Measurements from ENCODE around the gene RHOT2. TPM values are rescaled to one million over a fixed set of nuclear protein-coding genes. Genes with fewer than 3 reads are reported as not detected.

RHOT2 gene
- total and polyA plus RNA-seq, 9 of the 15 experiments (the other 6 are each of a cell fraction or from before 2014, with no cell fraction given), result 5.0 to 373 (median 112) TPM

GRCh38 chr16:674968-675883, 7.3 kb downstream of the RHOT2 start, which contains the start of gene RHBDL1:
RHBDL1 (plus strand) TSS chr16:675671; CDS start chr16:675791, 120 bp downstream.
- H3K27ac ChIP-seq (ENCODE audit: extremely low read depth, low read depth, low read length), result peak within 1 kb of the TSS; percentile 72
- peaks cover 22 to 96% of the 10 kb centered on the region in 2 experiments for H3K4me1 ChIP-seq (replicated peaks in 1 of 2; ENCODE audit: control insufficient read depth in 2 of 2, insufficient read depth in 2 of 2, low read length in 2 of 2)
- intact Hi-C loops (cut with micrococcal nuclease), result loop anchor here (5.0 kb wide), 1 partner anchor 38 kb away; the partner anchor contains the start of gene METTL26
- FAIRE-seq, result peak; percentile 88
- peak; percentile 66 for ATAC-seq
- peak within 1 kb of the TSS; percentile 32 to 93; a peak in 3 of 4 replicates for H3K9ac ChIP-seq (ENCODE audit: insufficient read depth in 1 of 2, low read depth in 2 of 2, low read length in 2 of 2)
- CTCF ChIA-PET (ENCODE audit: low intra/inter-chr PET ratio), result no interaction called here
- H3K27me3 ChIP-seq (ENCODE audit: control insufficient read depth in 2 of 2, insufficient read depth in 2 of 2, low read length in 2 of 2), result no peaks in the 10 kb centered on the region
- peaks cover 50% of the 10 kb centered on the region for H3K36me3 ChIP-seq (ENCODE audit: control insufficient read depth, insufficient read depth, low read length)
- in situ Hi-C loops (cut with MboI), result loop anchor here (10.0 kb wide), 1 partner anchor 280 kb away; the partner anchor contains the start of gene NME4
- peak within 1 kb of the TSS; percentile 79 for H3K4me2 ChIP-seq (ENCODE audit: insufficient read depth, low read length)
- peaks cover 8% of the 10 kb centered on the region for H3K79me2 ChIP-seq (ENCODE audit: control insufficient read depth, insufficient read depth, low read length)
- H3K4me3 ChIP-seq, result peak within 1 kb of the TSS; percentile 52
- no TSS peak for BruUV-seq (replicated peaks)
- no peaks in the 10 kb centered on the region for H3K9me3 ChIP-seq (replicated peaks; ENCODE audit: control insufficient read depth, insufficient read depth, low read depth, low read length)
- H4K20me1 ChIP-seq (replicated peaks; ENCODE audit: control insufficient read depth, insufficient read depth, low read length), result 0 out of 2 replicates have a peak, but pooled peaks cover 4% of the 10 kb centered on the region
- 3% methylated on average over 36 of the region's 73 CpGs for WGBS (ENCODE audit: insufficient coverage, low coverage, missing lambda C conversion rate)
- H2AFZ ChIP-seq (ENCODE audit: low read depth, low read length), result peak within 1 kb of the TSS; percentile 86
- H3K9me1 ChIP-seq (ENCODE audit: control insufficient read depth, insufficient read depth, low read length), result no peaks in the 10 kb centered on the region
- peak; percentile 53 to 90 (median 68) for DNase-seq (ENCODE audit: extremely low read depth in 1 of 4, low spot score in 3 of 4)
- POLR2A ChIA-PET, result interaction anchor here (0.5 to 1.7 kb wide), 7 partner anchors 9 to 305 kb away, joined by 3 to 6 read pairs (median 4); partner anchors contain the start of genes JMJD8 and MRPL28
- TF ChIP-seq FIP1L1 (IDR thresholded peaks at IDR 0.05; ENCODE audit: low read depth, low read length, poor library complexity, severe bottlenecking) (peak; percentile 63), RNF219 (CRISPR knock-in tag; IDR thresholded peaks at IDR 0.05) (no peak), CBX1 (IDR thresholded peaks at IDR 0.05; ENCODE audit: low read depth) (peak; percentile 89; the same call in 1 of the 2 replicates), ILK (tag; IDR thresholded peaks at IDR 0.05; ENCODE audit: borderline replicate concordance, low read depth) (no peak), PCBP2 (IDR thresholded peaks at IDR 0.05; ENCODE audit: low read depth, low read length, poor library complexity, severe bottlenecking) (no peak), ZNF584 (CRISPR knock-in tag; IDR thresholded peaks at IDR 0.05; ENCODE audit: low read depth) (no peak), ZNF644 (tag; IDR thresholded peaks at IDR 0.05; ENCODE audit: low read depth) (no peak), ETV1 (tag; conservative IDR thresholded peaks at IDR 0.05; ENCODE audit: low read depth) (peak; percentile 21; the same call in 1 of the 2 replicates), HMGN3 (IDR thresholded peaks at IDR 0.05; ENCODE audit: borderline replicate concordance, extremely low read depth, insufficient read length, low read depth, low read length) (peak; percentile 83), NCOA1 (IDR thresholded peaks at IDR 0.05; ENCODE audit: low read depth) (0 out of 2 replicates have a peak, but pooled peaks have one; percentile 42), PPARD (CRISPR knock-in tag; IDR thresholded peaks at IDR 0.05) (no peak), NBN (IDR thresholded peaks at IDR 0.05; ENCODE audit: low read depth) (peak; percentile 58; the same call in 1 of the 2 replicates), CXXC5 (CRISPR knock-in tag; IDR thresholded peaks at IDR 0.05) (peak; percentile 71; the same call in 1 of the 2 replicates), ARHGAP35 (IDR thresholded peaks at IDR 0.05; ENCODE audit: partially characterized antibody) (no peak)
- TF ChIP-seq, protein P1, sequence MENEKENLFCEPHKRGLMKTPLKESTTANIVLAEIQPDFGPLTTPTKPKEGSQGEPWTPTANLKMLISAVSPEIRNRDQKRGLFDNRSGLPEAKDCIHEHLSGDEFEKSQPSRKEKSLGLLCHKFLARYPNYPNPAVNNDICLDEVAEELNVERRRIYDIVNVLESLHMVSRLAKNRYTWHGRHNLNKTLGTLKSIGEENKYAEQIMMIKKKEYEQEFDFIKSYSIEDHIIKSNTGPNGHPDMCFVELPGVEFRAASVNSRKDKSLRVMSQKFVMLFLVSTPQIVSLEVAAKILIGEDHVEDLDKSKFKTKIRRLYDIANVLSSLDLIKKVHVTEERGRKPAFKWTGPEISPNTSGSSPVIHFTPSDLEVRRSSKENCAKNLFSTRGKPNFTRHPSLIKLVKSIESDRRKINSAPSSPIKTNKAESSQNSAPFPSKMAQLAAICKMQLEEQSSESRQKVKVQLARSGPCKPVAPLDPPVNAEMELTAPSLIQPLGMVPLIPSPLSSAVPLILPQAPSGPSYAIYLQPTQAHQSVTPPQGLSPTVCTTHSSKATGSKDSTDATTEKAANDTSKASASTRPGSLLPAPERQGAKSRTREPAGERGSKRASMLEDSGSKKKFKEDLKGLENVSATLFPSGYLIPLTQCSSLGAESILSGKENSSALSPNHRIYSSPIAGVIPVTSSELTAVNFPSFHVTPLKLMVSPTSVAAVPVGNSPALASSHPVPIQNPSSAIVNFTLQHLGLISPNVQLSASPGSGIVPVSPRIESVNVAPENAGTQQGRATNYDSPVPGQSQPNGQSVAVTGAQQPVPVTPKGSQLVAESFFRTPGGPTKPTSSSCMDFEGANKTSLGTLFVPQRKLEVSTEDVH (IDR thresholded peaks at IDR 0.05; ENCODE audit: low read depth, partially characterized antibody), result peak; percentile 49

Data from K562 (cell line).